ENCODE measurements around the gene ADGRV1.

The ADGRV1 gene

GRCh38 chr5:90636948-90637347, 78.4 kb downstream of the ADGRV1 start (continued):
- TF ChIP-seq, protein P1, sequence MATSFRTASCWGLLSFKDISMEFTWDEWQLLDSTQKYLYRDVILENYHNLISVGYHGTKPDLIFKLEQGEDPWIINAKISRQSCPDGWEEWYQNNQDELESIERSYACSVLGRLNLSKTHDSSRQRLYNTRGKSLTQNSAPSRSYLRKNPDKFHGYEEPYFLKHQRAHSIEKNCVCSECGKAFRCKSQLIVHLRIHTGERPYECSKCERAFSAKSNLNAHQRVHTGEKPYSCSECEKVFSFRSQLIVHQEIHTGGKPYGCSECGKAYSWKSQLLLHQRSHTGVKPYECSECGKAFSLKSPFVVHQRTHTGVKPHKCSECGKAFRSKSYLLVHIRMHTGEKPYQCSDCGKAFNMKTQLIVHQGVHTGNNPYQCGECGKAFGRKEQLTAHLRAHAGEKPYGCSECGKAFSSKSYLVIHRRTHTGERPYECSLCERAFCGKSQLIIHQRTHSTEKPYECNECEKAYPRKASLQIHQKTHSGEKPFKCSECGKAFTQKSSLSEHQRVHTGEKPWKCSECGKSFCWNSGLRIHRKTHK (tag by site-specific recombination; IDR thresholded peaks at IDR 0.05): no peak
- TF ChIP-seq, protein P2, sequence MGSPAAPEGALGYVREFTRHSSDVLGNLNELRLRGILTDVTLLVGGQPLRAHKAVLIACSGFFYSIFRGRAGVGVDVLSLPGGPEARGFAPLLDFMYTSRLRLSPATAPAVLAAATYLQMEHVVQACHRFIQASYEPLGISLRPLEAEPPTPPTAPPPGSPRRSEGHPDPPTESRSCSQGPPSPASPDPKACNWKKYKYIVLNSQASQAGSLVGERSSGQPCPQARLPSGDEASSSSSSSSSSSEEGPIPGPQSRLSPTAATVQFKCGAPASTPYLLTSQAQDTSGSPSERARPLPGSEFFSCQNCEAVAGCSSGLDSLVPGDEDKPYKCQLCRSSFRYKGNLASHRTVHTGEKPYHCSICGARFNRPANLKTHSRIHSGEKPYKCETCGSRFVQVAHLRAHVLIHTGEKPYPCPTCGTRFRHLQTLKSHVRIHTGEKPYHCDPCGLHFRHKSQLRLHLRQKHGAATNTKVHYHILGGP (tag by site-specific recombination; IDR thresholded peaks at IDR 0.05): no peak
- no peak for TF ChIP-seq ZNF416 (tag by site-specific recombination; IDR thresholded peaks at IDR 0.05)
- TF ChIP-seq ZNF701 (tag by site-specific recombination; IDR thresholded peaks at IDR 0.05): no peak
- TF ChIP-seq ZNF37A (tag by site-specific recombination; IDR thresholded peaks at IDR 0.05): no peak
- TF ChIP-seq ZFP37 (tag by site-specific recombination; IDR thresholded peaks at IDR 0.05): no peak
- no peak for TF ChIP-seq ZNF837 (tag by site-specific recombination; IDR thresholded peaks at IDR 0.05)
- TF ChIP-seq ZNF114 (tag by site-specific recombination; IDR thresholded peaks at IDR 0.05): no peak
- TF ChIP-seq, protein P3, sequence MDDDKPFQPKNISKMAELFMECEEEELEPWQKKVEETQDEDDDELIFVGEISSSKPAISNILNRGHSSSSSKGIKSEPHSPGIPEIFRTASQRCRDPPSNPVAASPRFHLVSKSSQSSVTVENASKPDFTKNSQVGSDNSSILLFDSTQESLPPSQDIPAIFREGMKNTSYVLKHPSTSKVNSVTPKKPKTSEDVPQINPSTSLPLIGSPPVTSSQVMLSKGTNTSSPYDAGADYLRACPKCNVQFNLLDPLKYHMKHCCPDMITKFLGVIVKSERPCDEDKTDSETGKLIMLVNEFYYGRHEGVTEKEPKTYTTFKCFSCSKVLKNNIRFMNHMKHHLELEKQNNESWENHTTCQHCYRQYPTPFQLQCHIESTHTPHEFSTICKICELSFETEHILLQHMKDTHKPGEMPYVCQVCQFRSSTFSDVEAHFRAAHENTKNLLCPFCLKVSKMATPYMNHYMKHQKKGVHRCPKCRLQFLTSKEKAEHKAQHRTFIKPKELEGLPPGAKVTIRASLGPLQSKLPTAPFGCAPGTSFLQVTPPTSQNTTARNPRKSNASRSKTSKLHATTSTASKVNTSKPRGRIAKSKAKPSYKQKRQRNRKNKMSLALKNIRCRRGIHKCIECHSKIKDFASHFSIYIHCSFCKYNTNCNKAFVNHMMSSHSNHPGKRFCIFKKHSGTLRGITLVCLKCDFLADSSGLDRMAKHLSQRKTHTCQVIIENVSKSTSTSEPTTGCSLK (tag by site-specific recombination; IDR thresholded peaks at IDR 0.05): no peak

DNA sequence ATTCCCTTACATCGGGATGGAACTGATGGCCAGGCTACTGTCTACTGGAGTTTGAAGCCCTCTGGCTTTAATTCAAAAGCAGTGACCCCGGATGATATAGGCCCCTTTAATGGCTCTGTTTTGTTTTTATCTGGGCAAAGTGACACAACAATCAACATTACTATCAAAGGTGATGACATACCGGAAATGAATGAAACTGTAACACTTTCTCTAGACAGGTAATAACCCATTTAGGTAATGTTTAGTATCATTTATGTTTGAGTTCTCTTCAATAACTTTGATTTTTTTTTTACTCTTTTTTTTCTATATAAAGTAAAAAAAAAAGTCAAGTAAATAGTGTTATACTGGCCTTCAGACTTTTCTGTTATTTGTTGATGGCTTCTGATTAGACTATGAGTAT, 79.1 kb downstream of the ADGRV1 start:
- H3K27ac ChIP-seq (ENCODE audit: extremely low read depth, low read depth, low read length): no peak overlapping the region
- peaks cover 0 to 5% of the 10 kb centered on the region in 2 experiments; a peak in 2 of 3 replicates for H3K36me3 ChIP-seq (ENCODE audit: control insufficient read depth in 2 of 2, insufficient read depth in 1 of 2, low read length in 2 of 2)
- CTCF ChIA-PET: no interaction called here
- POLR2A ChIA-PET: no interaction called here
- no peaks in the 10 kb centered on the region for H3K9me3 ChIP-seq (ENCODE audit: control insufficient read depth, insufficient read depth, low read depth, low read length)
- TF ChIP-seq ZNF169 (tag by site-specific recombination; IDR thresholded peaks at IDR 0.05): no peak
- no peak for TF ChIP-seq BCL11A (tag by site-specific recombination; IDR thresholded peaks at IDR 0.05; ENCODE audit: low read depth)
- TF ChIP-seq ZNF747 (tag by site-specific recombination; IDR thresholded peaks at IDR 0.05): no peak
- no peak for TF ChIP-seq EGR2 (tag by site-specific recombination; IDR thresholded peaks at IDR 0.05; ENCODE audit: low read depth)
- no peak for TF ChIP-seq ZNF416 (tag by site-specific recombination; IDR thresholded peaks at IDR 0.05)
- TF ChIP-seq, protein P4, sequence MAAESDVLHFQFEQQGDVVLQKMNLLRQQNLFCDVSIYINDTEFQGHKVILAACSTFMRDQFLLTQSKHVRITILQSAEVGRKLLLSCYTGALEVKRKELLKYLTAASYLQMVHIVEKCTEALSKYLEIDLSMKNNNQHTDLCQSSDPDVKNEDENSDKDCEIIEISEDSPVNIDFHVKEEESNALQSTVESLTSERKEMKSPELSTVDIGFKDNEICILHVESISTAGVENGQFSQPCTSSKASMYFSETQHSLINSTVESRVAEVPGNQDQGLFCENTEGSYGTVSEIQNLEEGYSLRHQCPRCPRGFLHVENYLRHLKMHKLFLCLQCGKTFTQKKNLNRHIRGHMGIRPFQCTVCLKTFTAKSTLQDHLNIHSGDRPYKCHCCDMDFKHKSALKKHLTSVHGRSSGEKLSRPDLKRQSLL (tag by site-specific recombination; IDR thresholded peaks at IDR 0.05): no peak
- TF ChIP-seq ZNF510 (tag by site-specific recombination; IDR thresholded peaks at IDR 0.05; ENCODE audit: insufficient replicate concordance): no peak
- TF ChIP-seq ZNF266 (tag by site-specific recombination; IDR thresholded peaks at IDR 0.05; ENCODE audit: low read depth): no peak
- TF ChIP-seq ZNF112 (tag by site-specific recombination; IDR thresholded peaks at IDR 0.05): no peak
- no peak for TF ChIP-seq ZBTB17 (tag by site-specific recombination; IDR thresholded peaks at IDR 0.05)
- TF ChIP-seq KLF1 (tag by site-specific recombination; IDR thresholded peaks at IDR 0.05): no peak
- TF ChIP-seq OVOL3 (tag by site-specific recombination; IDR thresholded peaks at IDR 0.05): no peak
- no peak overlapping the region for H3K4me3 ChIP-seq (ENCODE audit: low read depth, low read length)
- no peaks in the 10 kb centered on the region for H3K4me1 ChIP-seq (ENCODE audit: control insufficient read depth, insufficient read depth, low read length)
